ENCODE data around the gene PDHX. TPM values are rescaled to one million over a fixed set of nuclear protein-coding genes. Genes with fewer than 3 reads are reported as not detected.
A peak's percentile ranks its signal among the peaks of the same experiment; 100 is the strongest.
"Not testable (repeated sequence)": the region's sequence is repeated elsewhere in the genome, so short reads cannot be mapped to it uniquely, and the experiment has no call there.

The PDHX gene
- total RNA-seq, 3 donors from 2014 or later, result 25.4 to 27.6 (median 27.0) TPM

GRCh38 chr11:35017528-35018342 lies 101.3 kb downstream of the PDHX start:
- Mint-ChIP-seq H3K36me3 (ENCODE audit: insufficient read depth) (no peaks in the 10 kb centered on the region), H3K27me3 (ENCODE audit: low read depth) (no peaks in the 10 kb centered on the region), H3K4me3 (no peak overlapping the region), H3K9me3 (no peaks in the 10 kb centered on the region), H3K4me1 (ENCODE audit: low read depth) (peaks cover 20% of the 10 kb centered on the region)
- ATAC-seq, result no peak
- no peak for DNase-seq

GRCh38 chr11:35021589-35021988 lies 105.2 kb downstream of the PDHX start:
- DNase-seq (no peak), ATAC-seq (no peak)
- Mint-ChIP-seq H3K4me3 (no peak overlapping the region), H3K9me3 (peaks cover 23% of the 10 kb centered on the region), H3K4me1 (ENCODE audit: low read depth) (no peaks in the 10 kb centered on the region), H3K27me3 (ENCODE audit: low read depth) (no peaks in the 10 kb centered on the region), H3K36me3 (ENCODE audit: insufficient read depth) (peaks cover 2% of the 10 kb centered on the region)

GRCh38 chr11:35023940-35024339 lies 107.5 kb downstream of the PDHX start:
- not testable (repeated sequence) for H3K4me3 Mint-ChIP-seq; H3K4me1 Mint-ChIP-seq (ENCODE audit: low read depth); DNase-seq; H3K36me3 Mint-ChIP-seq (ENCODE audit: insufficient read depth); ATAC-seq; H3K27me3 Mint-ChIP-seq (ENCODE audit: low read depth)
- H3K9me3 Mint-ChIP-seq, result peaks cover 31% of the 10 kb centered on the region

GRCh38 chr11:35028007-35028406 lies 111.6 kb downstream of the PDHX start:
- not testable (repeated sequence) for ATAC-seq; H3K4me3 Mint-ChIP-seq; DNase-seq; H3K27me3 Mint-ChIP-seq (ENCODE audit: low read depth); H3K36me3 Mint-ChIP-seq (ENCODE audit: insufficient read depth)
- peaks cover 30% of the 10 kb centered on the region for H3K9me3 Mint-ChIP-seq
- H3K4me1 Mint-ChIP-seq (ENCODE audit: low read depth), result peaks cover 31% of the 10 kb centered on the region

GRCh38 chr11:35029979-35030682 lies 113.7 kb downstream of the PDHX start:
- H3K27me3 Mint-ChIP-seq (ENCODE audit: low read depth), result no peaks in the 10 kb centered on the region
- H3K9me3 Mint-ChIP-seq, result peaks cover 14% of the 10 kb centered on the region
- DNase-seq (peak; percentile 38), ATAC-seq (peak; percentile 76 to 84)
- no peaks in the 10 kb centered on the region for H3K36me3 Mint-ChIP-seq (ENCODE audit: insufficient read depth)
- H3K4me3 Mint-ChIP-seq, result peak overlapping the region; percentile 35
- H3K4me1 Mint-ChIP-seq (ENCODE audit: low read depth), result peaks cover 43% of the 10 kb centered on the region

GRCh38 chr11:35030716-35031213 lies 114.3 kb downstream of the PDHX start:
- H3K9me3 Mint-ChIP-seq, result peaks cover 18% of the 10 kb centered on the region
- H3K27me3 Mint-ChIP-seq (ENCODE audit: low read depth), result no peaks in the 10 kb centered on the region
- H3K36me3 Mint-ChIP-seq (ENCODE audit: insufficient read depth), result no peaks in the 10 kb centered on the region
- ATAC-seq, result peak; percentile 32 to 62
- H3K4me1 Mint-ChIP-seq (ENCODE audit: low read depth), result peaks cover 49% of the 10 kb centered on the region
- peak overlapping the region; percentile 53 for H3K4me3 Mint-ChIP-seq
- peak; percentile 29 for DNase-seq

- no peak overlapping the region for H3K4me3 Mint-ChIP-seq
- DNase-seq (no peak), ATAC-seq (no peak)
- no peaks in the 10 kb centered on the region for H3K36me3 Mint-ChIP-seq (ENCODE audit: insufficient read depth)
- no peaks in the 10 kb centered on the region for H3K27me3 Mint-ChIP-seq (ENCODE audit: low read depth)
- H3K4me1 Mint-ChIP-seq (ENCODE audit: low read depth), result peaks cover 51% of the 10 kb centered on the region
- H3K9me3 Mint-ChIP-seq, result peaks cover 17% of the 10 kb centered on the region
These were observed 114.9 kb downstream of the PDHX start for GRCh38 chr11:35031346-35031745.

GRCh38 chr11:35031867-35032266 lies 115.4 kb downstream of the PDHX start:
- Mint-ChIP-seq H3K4me3 (no peak overlapping the region), H3K27me3 (ENCODE audit: low read depth) (no peaks in the 10 kb centered on the region), H3K9me3 (peaks cover 12% of the 10 kb centered on the region), H3K4me1 (ENCODE audit: low read depth) (peaks cover 55% of the 10 kb centered on the region), H3K36me3 (ENCODE audit: insufficient read depth) (no peaks in the 10 kb centered on the region)
- no peak for DNase-seq
- peak; percentile 22 to 33 for ATAC-seq

GRCh38 chr11:35033011-35033410 lies 116.6 kb downstream of the PDHX start:
- Mint-ChIP-seq H3K27me3 (ENCODE audit: low read depth) (no peaks in the 10 kb centered on the region), H3K36me3 (ENCODE audit: insufficient read depth) (no peaks in the 10 kb centered on the region), H3K4me3 (no peak overlapping the region), H3K4me1 (ENCODE audit: low read depth) (peaks cover 59% of the 10 kb centered on the region), H3K9me3 (peaks cover 7% of the 10 kb centered on the region)
- no peak for ATAC-seq
- DNase-seq, result no peak

- DNase-seq (no peak), ATAC-seq (no peak)
- no peaks in the 10 kb centered on the region for H3K27me3 Mint-ChIP-seq (ENCODE audit: low read depth)
- peaks cover 68% of the 10 kb centered on the region for H3K4me1 Mint-ChIP-seq (ENCODE audit: low read depth)
- H3K36me3 Mint-ChIP-seq (ENCODE audit: insufficient read depth), result no peaks in the 10 kb centered on the region
- peaks cover 7% of the 10 kb centered on the region for H3K9me3 Mint-ChIP-seq
- no peak overlapping the region for H3K4me3 Mint-ChIP-seq
These were observed 118.0 kb downstream of the PDHX start for GRCh38 chr11:35034401-35034800.

- Mint-ChIP-seq H3K4me1 (ENCODE audit: low read depth) (peaks cover 67% of the 10 kb centered on the region), H3K9me3 (peaks cover 7% of the 10 kb centered on the region), H3K27me3 (ENCODE audit: low read depth) (no peaks in the 10 kb centered on the region), H3K36me3 (ENCODE audit: insufficient read depth) (no peaks in the 10 kb centered on the region), H3K4me3 (no peak overlapping the region)
- DNase-seq (no peak), ATAC-seq (no peak)
These were observed 119.5 kb downstream of the PDHX start for GRCh38 chr11:35035894-35036408.

GRCh38 chr11:35036639-35037038 lies 120.2 kb downstream of the PDHX start:
- Mint-ChIP-seq H3K4me1 (ENCODE audit: low read depth) (peaks cover 66% of the 10 kb centered on the region), H3K4me3 (no peak overlapping the region)

GRCh38 chr11:35038211-35038928 lies 122.0 kb downstream of the PDHX start:
- Mint-ChIP-seq H3K9me3 (peaks cover 4% of the 10 kb centered on the region), H3K4me3 (no peak overlapping the region), H3K36me3 (ENCODE audit: insufficient read depth) (no peaks in the 10 kb centered on the region), H3K27me3 (ENCODE audit: low read depth) (no peaks in the 10 kb centered on the region), H3K4me1 (ENCODE audit: low read depth) (peaks cover 69% of the 10 kb centered on the region)
- DNase-seq (no peak), ATAC-seq (no peak)

More at GRCh38 chr11:35036639-35037038, 120.2 kb downstream of the PDHX start:
- DNase-seq (no peak), ATAC-seq (no peak)
- Mint-ChIP-seq H3K36me3 (ENCODE audit: insufficient read depth) (no peaks in the 10 kb centered on the region), H3K9me3 (peaks cover 7% of the 10 kb centered on the region), H3K27me3 (ENCODE audit: low read depth) (no peaks in the 10 kb centered on the region)

- ATAC-seq, result no peak
- Mint-ChIP-seq H3K36me3 (ENCODE audit: insufficient read depth) (no peaks in the 10 kb centered on the region), H3K27me3 (ENCODE audit: low read depth) (no peaks in the 10 kb centered on the region), H3K4me1 (ENCODE audit: low read depth) (peaks cover 65% of the 10 kb centered on the region), H3K4me3 (no peak overlapping the region), H3K9me3 (peaks cover 4% of the 10 kb centered on the region)
- no peak for DNase-seq
These were observed 122.7 kb downstream of the PDHX start for GRCh38 chr11:35039076-35039475.

Measured in activated T-cell treated with anti-CD3 and anti-CD28 coated beads, Interleukin-2, amount 50 U/mL, for 4 hours (primary cell).